Measurements from ENCODE around the gene PLXNA4. TPM values are rescaled to one million over a fixed set of nuclear protein-coding genes. Genes with fewer than 3 reads are reported as not detected.

PLXNA4 gene
- total RNA-seq, 1 experiment from 2014 or later = 0.81 TPM

DNA sequence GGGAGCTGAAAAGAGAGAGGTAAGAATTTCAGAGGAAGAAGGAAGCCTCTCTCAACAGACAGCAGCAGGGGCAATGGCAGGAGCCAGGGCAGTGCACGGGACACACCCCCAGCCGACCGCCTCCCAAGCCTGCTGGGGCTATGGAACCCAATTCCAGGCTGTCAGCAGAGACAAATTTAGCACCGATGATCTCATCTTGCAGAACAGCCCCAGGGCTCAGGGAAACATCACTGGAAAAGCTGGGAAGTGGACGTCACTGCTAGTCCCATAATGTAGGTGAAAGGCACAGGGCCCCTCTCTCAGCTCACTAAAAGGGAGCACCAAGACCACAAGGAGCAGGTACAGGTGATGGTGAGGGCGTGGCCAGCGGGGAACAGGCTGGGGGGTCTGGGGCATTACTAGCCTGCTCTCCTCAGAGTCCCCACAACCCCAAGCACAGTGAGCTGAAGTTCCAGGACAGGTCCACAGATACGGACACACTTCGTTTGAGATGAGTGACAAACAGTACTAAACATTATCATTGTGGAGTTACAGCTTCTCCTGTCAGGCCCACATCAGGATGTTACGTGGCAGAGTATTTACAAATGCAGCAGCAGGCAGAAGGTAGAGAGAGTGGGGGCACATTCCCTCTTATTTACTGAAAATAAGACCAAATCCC, 103.7 kb downstream of the PLXNA4 start:
- POLR2A ChIA-PET = no interaction called here
- Mint-ChIP-seq H3K9me3 (no peaks in the 10 kb centered on the region; the same call in 1 of the 2 replicates), H3K27me3 (ENCODE audit: low read depth) (peaks cover 4% of the 10 kb centered on the region), H3K4me1 (peaks cover 49% of the 10 kb centered on the region), H3K36me3 (no peaks in the 10 kb centered on the region), H3K27ac (no peak overlapping the region), H3K4me3 (no peak overlapping the region)
- no peak for DNase-seq (ENCODE audit: low spot score)
- no peak for TF ChIP-seq GRHL2 (CRISPR knock-in tag; IDR thresholded peaks at IDR 0.05; ENCODE audit: insufficient replicate concordance, severe bottlenecking)
- TF ChIP-seq NR1H2 (CRISPR knock-in tag; IDR thresholded peaks at IDR 0.05) = no peak
- TF ChIP-seq FOXP4 (CRISPR knock-in tag; IDR thresholded peaks at IDR 0.05) = no peak
- no peak for TF ChIP-seq TP53 (CRISPR knock-in tag; IDR thresholded peaks at IDR 0.05)
- no peak for ATAC-seq
- CTCF ChIA-PET = interaction anchor here (0.7 kb wide), 1 partner anchor 35 kb away, joined by 3 read pairs; no protein-coding TSS in a partner anchor

GRCh38 chr7:132471515-132471914, 104.8 kb downstream of the PLXNA4 start:
- H3K4me3 Mint-ChIP-seq = no peak overlapping the region
- no peak overlapping the region for H3K27ac Mint-ChIP-seq
- H3K27me3 Mint-ChIP-seq (ENCODE audit: low read depth) = peaks cover 4% of the 10 kb centered on the region
- CTCF ChIA-PET = no interaction called here
- H3K4me1 Mint-ChIP-seq = peaks cover 49% of the 10 kb centered on the region
- no peaks in the 10 kb centered on the region for H3K9me3 Mint-ChIP-seq
- POLR2A ChIA-PET = no interaction called here
- TF ChIP-seq FOXP1 (CRISPR knock-in tag; IDR thresholded peaks at IDR 0.05; ENCODE audit: borderline replicate concordance) = no peak
- TF ChIP-seq FOXJ3 (CRISPR knock-in tag; IDR thresholded peaks at IDR 0.05; ENCODE audit: borderline replicate concordance) = no peak
- no peak for TF ChIP-seq TCF7 (CRISPR knock-in tag; IDR thresholded peaks at IDR 0.05; ENCODE audit: low read depth)
- TF ChIP-seq ZNF671 (CRISPR knock-in tag; IDR thresholded peaks at IDR 0.05) = no peak
- TF ChIP-seq RELA (CRISPR knock-in tag; IDR thresholded peaks at IDR 0.05; ENCODE audit: borderline replicate concordance) = no peak
- no peak for TF ChIP-seq E2F5 (CRISPR knock-in tag; IDR thresholded peaks at IDR 0.05)
- no peak for TF ChIP-seq NFE2L1 (CRISPR knock-in tag; IDR thresholded peaks at IDR 0.05)
- TF ChIP-seq, protein P1, sequence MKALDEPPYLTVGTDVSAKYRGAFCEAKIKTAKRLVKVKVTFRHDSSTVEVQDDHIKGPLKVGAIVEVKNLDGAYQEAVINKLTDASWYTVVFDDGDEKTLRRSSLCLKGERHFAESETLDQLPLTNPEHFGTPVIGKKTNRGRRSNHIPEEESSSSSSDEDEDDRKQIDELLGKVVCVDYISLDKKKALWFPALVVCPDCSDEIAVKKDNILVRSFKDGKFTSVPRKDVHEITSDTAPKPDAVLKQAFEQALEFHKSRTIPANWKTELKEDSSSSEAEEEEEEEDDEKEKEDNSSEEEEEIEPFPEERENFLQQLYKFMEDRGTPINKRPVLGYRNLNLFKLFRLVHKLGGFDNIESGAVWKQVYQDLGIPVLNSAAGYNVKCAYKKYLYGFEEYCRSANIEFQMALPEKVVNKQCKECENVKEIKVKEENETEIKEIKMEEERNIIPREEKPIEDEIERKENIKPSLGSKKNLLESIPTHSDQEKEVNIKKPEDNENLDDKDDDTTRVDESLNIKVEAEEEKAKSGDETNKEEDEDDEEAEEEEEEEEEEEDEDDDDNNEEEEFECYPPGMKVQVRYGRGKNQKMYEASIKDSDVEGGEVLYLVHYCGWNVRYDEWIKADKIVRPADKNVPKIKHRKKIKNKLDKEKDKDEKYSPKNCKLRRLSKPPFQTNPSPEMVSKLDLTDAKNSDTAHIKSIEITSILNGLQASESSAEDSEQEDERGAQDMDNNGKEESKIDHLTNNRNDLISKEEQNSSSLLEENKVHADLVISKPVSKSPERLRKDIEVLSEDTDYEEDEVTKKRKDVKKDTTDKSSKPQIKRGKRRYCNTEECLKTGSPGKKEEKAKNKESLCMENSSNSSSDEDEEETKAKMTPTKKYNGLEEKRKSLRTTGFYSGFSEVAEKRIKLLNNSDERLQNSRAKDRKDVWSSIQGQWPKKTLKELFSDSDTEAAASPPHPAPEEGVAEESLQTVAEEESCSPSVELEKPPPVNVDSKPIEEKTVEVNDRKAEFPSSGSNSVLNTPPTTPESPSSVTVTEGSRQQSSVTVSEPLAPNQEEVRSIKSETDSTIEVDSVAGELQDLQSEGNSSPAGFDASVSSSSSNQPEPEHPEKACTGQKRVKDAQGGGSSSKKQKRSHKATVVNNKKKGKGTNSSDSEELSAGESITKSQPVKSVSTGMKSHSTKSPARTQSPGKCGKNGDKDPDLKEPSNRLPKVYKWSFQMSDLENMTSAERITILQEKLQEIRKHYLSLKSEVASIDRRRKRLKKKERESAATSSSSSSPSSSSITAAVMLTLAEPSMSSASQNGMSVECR (CRISPR knock-in tag; IDR thresholded peaks at IDR 0.05; ENCODE audit: borderline replicate concordance) = no peak
- TF ChIP-seq, protein P2, sequence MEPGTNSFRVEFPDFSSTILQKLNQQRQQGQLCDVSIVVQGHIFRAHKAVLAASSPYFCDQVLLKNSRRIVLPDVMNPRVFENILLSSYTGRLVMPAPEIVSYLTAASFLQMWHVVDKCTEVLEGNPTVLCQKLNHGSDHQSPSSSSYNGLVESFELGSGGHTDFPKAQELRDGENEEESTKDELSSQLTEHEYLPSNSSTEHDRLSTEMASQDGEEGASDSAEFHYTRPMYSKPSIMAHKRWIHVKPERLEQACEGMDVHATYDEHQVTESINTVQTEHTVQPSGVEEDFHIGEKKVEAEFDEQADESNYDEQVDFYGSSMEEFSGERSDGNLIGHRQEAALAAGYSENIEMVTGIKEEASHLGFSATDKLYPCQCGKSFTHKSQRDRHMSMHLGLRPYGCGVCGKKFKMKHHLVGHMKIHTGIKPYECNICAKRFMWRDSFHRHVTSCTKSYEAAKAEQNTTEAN (CRISPR knock-in tag; IDR thresholded peaks at IDR 0.05) = no peak
- TF ChIP-seq, protein P3, sequence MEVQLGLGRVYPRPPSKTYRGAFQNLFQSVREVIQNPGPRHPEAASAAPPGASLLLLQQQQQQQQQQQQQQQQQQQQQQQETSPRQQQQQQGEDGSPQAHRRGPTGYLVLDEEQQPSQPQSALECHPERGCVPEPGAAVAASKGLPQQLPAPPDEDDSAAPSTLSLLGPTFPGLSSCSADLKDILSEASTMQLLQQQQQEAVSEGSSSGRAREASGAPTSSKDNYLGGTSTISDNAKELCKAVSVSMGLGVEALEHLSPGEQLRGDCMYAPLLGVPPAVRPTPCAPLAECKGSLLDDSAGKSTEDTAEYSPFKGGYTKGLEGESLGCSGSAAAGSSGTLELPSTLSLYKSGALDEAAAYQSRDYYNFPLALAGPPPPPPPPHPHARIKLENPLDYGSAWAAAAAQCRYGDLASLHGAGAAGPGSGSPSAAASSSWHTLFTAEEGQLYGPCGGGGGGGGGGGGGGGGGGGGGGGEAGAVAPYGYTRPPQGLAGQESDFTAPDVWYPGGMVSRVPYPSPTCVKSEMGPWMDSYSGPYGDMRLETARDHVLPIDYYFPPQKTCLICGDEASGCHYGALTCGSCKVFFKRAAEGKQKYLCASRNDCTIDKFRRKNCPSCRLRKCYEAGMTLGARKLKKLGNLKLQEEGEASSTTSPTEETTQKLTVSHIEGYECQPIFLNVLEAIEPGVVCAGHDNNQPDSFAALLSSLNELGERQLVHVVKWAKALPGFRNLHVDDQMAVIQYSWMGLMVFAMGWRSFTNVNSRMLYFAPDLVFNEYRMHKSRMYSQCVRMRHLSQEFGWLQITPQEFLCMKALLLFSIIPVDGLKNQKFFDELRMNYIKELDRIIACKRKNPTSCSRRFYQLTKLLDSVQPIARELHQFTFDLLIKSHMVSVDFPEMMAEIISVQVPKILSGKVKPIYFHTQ (CRISPR knock-in tag; IDR thresholded peaks at IDR 0.05) = no peak
- TF ChIP-seq JUN (CRISPR knock-in tag; IDR thresholded peaks at IDR 0.05) = no peak
- TF ChIP-seq ZNF219 (CRISPR knock-in tag; IDR thresholded peaks at IDR 0.05; ENCODE audit: borderline replicate concordance) = no peak
- no peak for TF ChIP-seq SMAD4 (CRISPR knock-in tag; IDR thresholded peaks at IDR 0.05)
- TF ChIP-seq NFYB (CRISPR knock-in tag; conservative IDR thresholded peaks at IDR 0.05; ENCODE audit: low read depth) = no peak
- TF ChIP-seq ZBTB21 (CRISPR knock-in tag; IDR thresholded peaks at IDR 0.05; ENCODE audit: borderline replicate concordance) = no peak
- TF ChIP-seq TEAD4 (CRISPR knock-in tag; IDR thresholded peaks at IDR 0.05) = no peak
- no peak for TF ChIP-seq MYBL2 (CRISPR knock-in tag; IDR thresholded peaks at IDR 0.05)
- TF ChIP-seq JAZF1 (CRISPR knock-in tag; IDR thresholded peaks at IDR 0.05) = no peak
- no peak for TF ChIP-seq CREM (CRISPR knock-in tag; IDR thresholded peaks at IDR 0.05)
- no peak for TF ChIP-seq ZNF263 (CRISPR knock-in tag; IDR thresholded peaks at IDR 0.05; ENCODE audit: low read depth)
- DNase-seq (ENCODE audit: low spot score) = no peak
- no peaks in the 10 kb centered on the region for H3K36me3 Mint-ChIP-seq
- ATAC-seq = no peak

Measured in WTC11 (cell line).